Measurements from ENCODE around the gene RLF.

GRCh38 chr1:40255231-40255630 lies 94.0 kb downstream of the RLF start:
- TF ChIP-seq POLR2A (IDR thresholded peaks at IDR 0.05) (no peak), POLR2AphosphoS5 (IDR thresholded peaks at IDR 0.05) (no peak), CTCF (IDR thresholded peaks at IDR 0.05) (no peak)
